AG08396 (cell line): ENCODE results near the gene GBA3.

Source experiments
- DNase-seq: peaks from one replicate; pipeline ENCODE4 v3.0.0; 2012; ENCODE audit warnings: low spot score, mixed read lengths

The GBA3 gene

GRCh38 chr4:22692736-22693135, at the start of gene GBA3:
Gene GBA3, plus strand, starts transcription at chr4:22692937.
- DNase-seq: no peak

DNA sequence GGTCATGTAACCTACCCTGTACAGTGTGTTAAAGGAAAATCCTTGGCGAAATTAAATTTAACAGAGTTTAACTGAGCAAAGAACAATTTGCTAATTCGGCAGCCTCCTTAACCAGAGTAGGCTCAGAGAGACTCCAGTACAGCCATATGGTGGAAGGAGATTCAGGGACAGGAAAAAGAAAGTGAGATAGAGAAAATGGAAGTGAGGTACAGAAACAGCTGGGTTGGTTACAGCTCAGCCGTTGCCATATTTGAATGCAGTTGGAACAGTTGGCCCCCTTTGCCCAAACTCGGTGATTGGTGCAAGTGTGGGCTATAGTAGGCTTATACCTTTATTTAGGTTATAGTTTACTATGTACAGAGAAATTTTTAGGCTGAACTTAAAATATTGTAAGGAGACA, 48.8 kb upstream of the GBA3 start:
- no peak for DNase-seq

- DNase-seq: no peak
Measured at GRCh38 chr4:22645481-22646182, 47.1 kb upstream of the GBA3 start.

DNA sequence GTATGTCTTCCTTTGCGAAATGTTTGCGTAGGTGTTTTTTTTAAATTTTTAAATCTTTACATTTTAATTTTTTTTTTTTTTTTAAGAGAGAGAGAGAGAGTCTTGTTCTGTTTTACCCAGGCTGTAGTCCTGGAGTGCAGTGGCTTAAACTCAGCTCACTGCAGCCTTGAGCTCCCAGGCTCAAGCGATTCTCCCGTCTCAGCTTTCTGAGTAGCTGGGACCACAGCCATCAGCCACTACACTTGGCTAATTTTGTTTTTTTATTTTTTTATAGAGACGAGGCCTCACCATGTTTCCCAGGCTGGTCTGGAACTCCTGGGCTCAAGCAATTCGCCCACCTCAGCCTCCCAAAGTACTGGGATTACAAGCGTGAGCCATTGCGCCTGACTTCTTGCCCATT, 43.7 kb upstream of the GBA3 start:
- DNase-seq: no peak

DNA sequence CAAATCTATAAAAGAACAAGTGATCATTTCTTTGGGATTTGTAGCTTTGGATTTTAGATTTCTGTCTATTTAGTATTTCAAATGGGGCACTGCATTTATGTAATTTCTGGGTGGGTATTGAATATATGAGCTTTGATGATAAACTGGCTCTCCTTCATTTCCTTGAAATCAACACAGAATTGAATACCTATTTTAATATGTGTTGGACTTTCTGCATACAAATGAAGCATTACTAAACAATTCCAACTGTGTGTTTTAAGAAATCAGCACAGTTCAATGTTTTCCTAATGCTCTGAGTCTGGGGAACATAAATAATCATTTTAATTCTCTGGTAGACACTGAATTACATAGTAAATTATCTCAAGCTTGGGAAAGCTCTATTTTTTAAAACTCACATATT, 42.0 kb upstream of the GBA3 start:
- DNase-seq: no peak

- no peak for DNase-seq
Measured at GRCh38 chr4:22653752-22654151, 39.0 kb upstream of the GBA3 start.

- DNase-seq: peak; percentile 6
Measured at GRCh38 chr4:22661443-22661842, 31.3 kb upstream of the GBA3 start.

DNA sequence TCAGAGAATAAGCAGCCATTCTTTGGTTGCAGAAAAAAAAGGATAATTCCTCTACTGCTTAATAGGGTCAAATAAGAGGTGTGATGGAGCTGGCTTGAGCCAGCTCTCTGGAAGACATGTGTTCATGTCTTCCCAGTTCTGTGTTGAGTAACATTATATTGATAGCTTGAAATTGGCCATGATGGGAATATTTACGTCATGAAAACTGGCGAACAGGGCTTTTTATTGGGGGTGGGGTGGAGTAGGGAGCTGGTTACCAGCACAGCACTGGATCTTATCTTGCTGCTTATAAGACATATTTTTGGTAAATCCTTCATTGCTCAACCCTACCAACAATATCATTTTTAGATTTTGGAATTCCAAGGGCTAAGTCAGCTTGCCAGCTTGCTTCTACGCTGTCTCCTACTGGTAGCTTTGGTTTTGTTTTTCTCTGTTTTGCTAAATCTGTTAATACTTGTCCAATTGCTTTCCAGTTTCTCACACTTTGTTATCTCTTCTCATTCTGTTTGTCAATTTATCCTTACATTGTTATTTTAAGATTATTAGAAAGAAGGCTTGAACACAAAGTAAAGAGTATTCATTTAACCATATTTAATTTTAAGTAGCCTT, 25.3 kb upstream of the GBA3 start:
- no peak for DNase-seq

DNA sequence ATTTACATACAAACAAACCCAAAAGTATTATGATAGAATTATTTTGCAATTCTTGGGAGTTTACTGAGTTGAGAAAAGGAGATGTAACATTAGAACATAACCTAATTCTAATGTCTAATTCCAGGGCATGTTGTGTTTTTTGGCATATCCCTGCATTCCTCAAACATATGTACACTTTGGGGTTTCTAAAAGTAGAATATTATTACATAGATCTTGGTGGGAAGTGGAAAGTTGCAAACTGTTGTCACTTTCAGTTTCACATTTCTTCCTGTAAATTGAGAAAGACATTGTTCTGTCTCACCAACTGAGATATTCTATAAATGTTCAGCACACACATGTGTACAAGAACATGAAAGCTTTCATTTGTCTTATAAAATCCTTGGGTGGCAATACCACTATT, 24.4 kb upstream of the GBA3 start:
- DNase-seq: no peak

DNA sequence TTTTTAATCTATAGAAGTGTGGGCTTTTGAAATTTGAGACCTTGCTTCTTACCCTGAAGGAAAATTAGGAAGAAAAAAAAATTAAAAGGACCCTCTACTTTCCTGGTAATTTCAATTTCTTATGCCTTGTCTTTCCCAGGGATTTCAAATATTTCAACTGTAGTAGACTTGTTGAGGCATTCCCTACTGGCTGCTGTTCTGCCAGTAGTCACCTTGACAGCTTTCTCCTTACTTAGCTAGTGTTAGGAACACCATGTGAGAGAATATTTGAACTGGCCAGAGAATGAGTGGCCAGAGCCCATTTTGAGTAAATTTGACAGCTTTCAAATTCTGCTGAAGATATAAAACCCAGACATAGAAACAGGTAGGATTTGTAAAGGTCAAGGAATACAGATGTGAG, 24.0 kb upstream of the GBA3 start:
- DNase-seq: no peak

GRCh38 chr4:22670956-22671355, 21.8 kb upstream of the GBA3 start:
- DNase-seq: no peak

GRCh38 chr4:22672519-22672918, 20.2 kb upstream of the GBA3 start:
- no peak for DNase-seq

- DNase-seq: no peak
Measured at GRCh38 chr4:22672944-22673343, 19.8 kb upstream of the GBA3 start.

DNA sequence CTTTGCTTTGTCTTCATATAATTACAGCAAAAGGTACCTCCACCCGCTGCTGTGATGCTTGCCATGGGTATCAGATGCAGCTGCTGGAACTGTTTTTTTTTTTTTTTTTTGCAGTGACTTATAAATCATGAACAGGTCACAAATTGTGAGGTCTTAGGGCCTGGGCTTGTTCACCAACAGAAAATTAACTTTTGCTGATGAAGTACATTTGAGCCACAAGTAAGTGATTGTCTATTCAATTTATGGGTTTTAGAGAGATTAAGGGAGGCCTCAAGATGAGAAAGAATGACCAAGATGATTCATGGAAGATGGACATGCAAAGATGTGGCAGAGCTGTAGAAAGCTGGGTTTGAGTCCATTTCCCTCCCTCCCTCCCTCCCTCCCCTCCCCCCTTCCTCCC, 18.0 kb upstream of the GBA3 start:
- no peak for DNase-seq

DNA sequence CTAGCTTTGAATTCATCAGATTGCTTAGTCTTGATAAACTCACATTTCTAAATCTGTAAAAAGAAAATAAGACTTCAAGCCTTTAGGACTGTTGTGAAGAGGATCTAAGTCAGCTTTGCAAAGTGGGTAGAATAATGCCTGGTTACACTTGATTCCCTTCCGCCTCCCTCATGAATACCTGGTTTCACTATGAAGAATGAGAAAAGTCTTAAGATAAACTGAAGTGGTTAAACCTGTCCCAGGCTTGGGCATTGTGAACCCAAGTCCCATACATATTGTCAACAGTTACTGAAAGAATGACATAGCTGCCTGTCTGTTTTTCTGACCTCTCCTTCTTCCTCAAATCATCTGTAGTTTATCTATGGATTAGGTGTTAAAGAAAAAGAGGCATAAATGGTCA, 16.7 kb upstream of the GBA3 start:
- no peak for DNase-seq

- no peak for DNase-seq
Measured at GRCh38 chr4:22677780-22678179, 15.0 kb upstream of the GBA3 start.

- no peak for DNase-seq
Measured at GRCh38 chr4:22678940-22679854, 13.5 kb upstream of the GBA3 start.

DNA sequence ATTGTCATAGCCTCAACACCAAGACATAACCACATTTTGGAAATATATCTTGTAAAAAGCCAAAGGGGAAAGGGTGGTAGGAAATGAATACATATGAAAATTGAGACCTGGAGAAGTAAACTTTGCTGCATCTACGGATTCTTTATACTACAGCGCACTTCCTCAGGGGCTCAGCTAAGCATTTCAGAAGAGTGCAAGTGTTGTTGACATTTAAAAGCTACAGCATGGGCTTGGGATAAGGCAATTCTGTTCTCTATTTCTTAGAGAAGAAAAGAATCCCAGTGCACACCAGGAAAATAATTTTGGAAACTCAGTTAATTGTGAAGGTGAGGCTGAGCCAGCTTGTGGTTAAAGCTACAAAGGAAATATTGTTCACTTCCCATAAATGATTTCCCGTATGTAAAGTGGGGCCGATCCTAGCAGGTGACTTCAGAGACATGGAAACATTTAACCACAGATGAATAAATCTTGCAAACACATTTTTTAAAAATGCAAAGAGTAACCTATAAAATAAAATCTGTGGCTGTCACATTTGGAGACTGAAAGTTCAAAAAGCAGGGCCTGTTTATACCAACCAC, 12.6 kb upstream of the GBA3 start:
- DNase-seq: no peak

GRCh38 chr4:22683726-22684125, 9.0 kb upstream of the GBA3 start:
- DNase-seq: no peak

GRCh38 chr4:22686141-22686540, 6.6 kb upstream of the GBA3 start:
- no peak for DNase-seq

DNA sequence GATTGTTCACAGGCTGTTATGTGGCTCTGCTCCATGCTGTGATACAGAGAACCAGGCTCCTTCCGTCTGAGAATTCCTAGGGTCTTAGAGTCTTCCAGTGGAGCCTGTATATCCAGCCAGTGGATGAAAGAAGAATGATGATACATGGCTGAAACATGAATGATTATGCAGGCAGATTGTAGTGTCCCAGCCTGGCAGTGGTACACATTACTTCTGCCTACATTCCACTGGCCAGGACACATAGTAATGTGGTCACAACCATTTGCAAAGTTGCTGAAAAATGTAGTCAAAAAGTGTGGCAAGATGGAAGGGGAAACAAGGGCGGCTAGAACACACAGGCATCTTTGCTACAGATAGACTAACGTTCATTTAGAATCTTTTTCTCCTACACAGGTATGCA, 4.5 kb upstream of the GBA3 start:
- DNase-seq: peak; percentile 8

- no peak for DNase-seq
Measured at GRCh38 chr4:22689428-22689827, 3.3 kb upstream of the GBA3 start.

DNA sequence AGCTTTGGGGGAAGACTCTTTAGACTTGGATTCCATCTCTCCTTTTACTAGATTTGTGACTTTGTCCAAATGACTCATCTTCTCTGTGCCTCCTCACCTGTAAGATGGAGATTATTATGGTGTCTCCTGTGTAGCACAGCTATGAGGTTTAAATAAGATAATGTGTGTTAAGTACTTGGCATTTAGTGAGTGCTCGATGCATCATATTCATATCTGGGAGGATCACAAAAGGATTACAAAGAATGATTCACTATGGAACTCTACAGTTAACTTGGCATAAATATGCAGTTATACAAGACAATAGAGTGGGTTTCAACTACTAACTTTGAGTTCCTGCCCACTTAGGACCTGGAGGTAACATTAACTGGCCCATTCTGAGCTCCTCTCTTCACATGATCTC, 2.3 kb downstream of the GBA3 start:
- no peak for DNase-seq
